Gastrocnemius medialis (tissue), 4 donors: ENCODE data around the gene SMYD2. TPM values are rescaled to one million over a fixed set of nuclear protein-coding genes. Genes with fewer than 3 reads are reported as not detected.

Source experiments
- ATAC-seq, 2 donors: fragments of 150-250 bp; one replicate each; pipeline ENCODE4 v1.9.1; 2016
- DNase-seq, 2 donors: peaks; one replicate each; pipeline ENCODE4 v3.0.0-alpha.2; 2019
- H3K27ac ChIP-seq, 4 donors: fragments of 200-600 bp; sonication (generic); 1 replicate in 1 of 4; 2 replicates in 3 of 4; pipeline ENCODE4 v1.5.1; 2016 to 2018; ENCODE audit warnings: mild to moderate bottlenecking in 2 of 4, moderate library complexity in 1 of 4
- H3K27me3 ChIP-seq, 3 donors: fragments of 200-600 bp; sonication (generic) in 2 of 3; 1 replicate in 1 of 3; 2 replicates in 2 of 3; pipeline versions ENCODE4 v1.5.1 to v1.6.0; 2016 to 2019; ENCODE audit warnings: mild to moderate bottlenecking in 1 of 3, moderate library complexity in 1 of 3
- H3K36me3 ChIP-seq, 2 donors: fragments of 200-600 bp; sonication (generic) in 1 of 2; one replicate each; pipeline ENCODE4 v1.5.1; 2017 to 2018
- H3K4me1 ChIP-seq, 2 donors: fragments of 200-600 bp; sonication (generic) in 1 of 2; one replicate each; pipeline ENCODE4 v1.5.1; 2016 to 2017; ENCODE audit warnings: mild to moderate bottlenecking in 2 of 2
- H3K4me3 ChIP-seq, 4 donors: fragments of 200-600 bp; sonication (generic) in 3 of 4; 1 replicate in 1 of 4; 2 replicates in 3 of 4; pipeline ENCODE4 v1.5.1; 2016 to 2019; ENCODE audit warnings: mild to moderate bottlenecking in 2 of 4
- H3K9me3 ChIP-seq, 3 donors: fragments of 200-600 bp; sonication (generic) in 2 of 3; 1 replicate in 1 of 3; 2 replicates in 2 of 3; pipeline ENCODE4 v1.5.1; 2016 to 2019
- POLR2A ChIP-seq, 2 donors: fragments of 450-650 bp; IDR thresholded peaks; one replicate each; pipeline ENCODE4 v1.6.1; 2017; ENCODE audit warnings: antibody characterized with exemption in 2 of 2, mild to moderate bottlenecking in 2 of 2, moderate library complexity in 2 of 2
- in situ Hi-C, 4 donors: fragments of 200-750 bp; cut with MboI; loops; one replicate each; pipeline versions ENCODE4 v1.15.0 to v1.8.0; 2017; ENCODE audit warnings: low sequenced_read_pairs in 4 of 4
- intact Hi-C: fragments of 100-400 bp; cut with DNase I; formaldehyde crosslinking; loops from one replicate; pipeline ENCODE4 v1.15.1; 2023; ENCODE audit warnings: low total_unique reads
- total RNA-seq, 4 donors: library from RNA; depleted of rRNA; stranded (reverse); fragments of >200 nt; gene quantifications; one replicate each; pipeline versions ENCODE4 v1.1.0 to v1.2.3, GENCODE V29; 2016
- TF ChIP-seq, protein P1 (sequence below), 5 experiments: fragments of 450-650 bp in 3 of 5; fragments of 200-600 bp in 2 of 5; sonication (generic) in 2 of 5; IDR thresholded peaks in 4 of 5; conservative IDR thresholded peaks in 1 of 5; 1 replicate in 4 of 5; 2 replicates in 1 of 5; pipeline ENCODE4 v1.5.1; 2016 to 2019; ENCODE audit warnings: antibody characterized with exemption in 5 of 5, mild to moderate bottlenecking in 3 of 5, moderate library complexity in 3 of 5

The SMYD2 gene
- total RNA-seq, 4 donors from 2014 or later = 57.2 to 112 (median 80.4) TPM

DNA sequence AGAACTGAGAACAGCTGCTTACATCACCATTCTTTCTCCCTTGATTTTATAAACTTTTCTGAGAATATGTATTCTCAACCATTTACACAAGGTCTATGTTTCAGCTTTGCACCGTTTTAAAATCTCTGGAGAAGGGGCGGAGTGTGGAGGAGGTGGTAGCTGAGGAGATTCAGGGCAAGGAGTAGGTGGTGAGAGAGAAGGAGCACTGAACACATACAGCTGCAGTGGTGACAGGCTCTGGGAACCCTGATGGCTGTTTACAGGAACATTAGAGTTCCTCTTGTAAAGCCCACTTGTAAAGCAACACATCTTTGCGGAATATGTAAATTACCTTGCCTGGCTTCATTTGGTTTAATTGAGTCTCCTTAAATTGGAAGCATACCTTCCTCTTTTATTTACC lies 89.7 kb downstream of the SMYD2 start:
- Histone ChIP-seq H3K27ac (peak overlapping the region in 1 of 4 donors; percentile 19), H3K9me3 (no peaks in the 10 kb centered on the region), H3K27me3 (no peaks in the 10 kb centered on the region), H3K4me3 (no peak overlapping the region), H3K4me1 (peaks cover 18 to 19% of the 10 kb centered on the region in 2 donors), H3K36me3 (peaks cover 0 to 36% of the 10 kb centered on the region in 2 donors)
- no peak for ATAC-seq
- no peak for DNase-seq
- in situ Hi-C loops = no loop called here
- intact Hi-C loops = no loop called here
- TF ChIP-seq, protein P1, sequence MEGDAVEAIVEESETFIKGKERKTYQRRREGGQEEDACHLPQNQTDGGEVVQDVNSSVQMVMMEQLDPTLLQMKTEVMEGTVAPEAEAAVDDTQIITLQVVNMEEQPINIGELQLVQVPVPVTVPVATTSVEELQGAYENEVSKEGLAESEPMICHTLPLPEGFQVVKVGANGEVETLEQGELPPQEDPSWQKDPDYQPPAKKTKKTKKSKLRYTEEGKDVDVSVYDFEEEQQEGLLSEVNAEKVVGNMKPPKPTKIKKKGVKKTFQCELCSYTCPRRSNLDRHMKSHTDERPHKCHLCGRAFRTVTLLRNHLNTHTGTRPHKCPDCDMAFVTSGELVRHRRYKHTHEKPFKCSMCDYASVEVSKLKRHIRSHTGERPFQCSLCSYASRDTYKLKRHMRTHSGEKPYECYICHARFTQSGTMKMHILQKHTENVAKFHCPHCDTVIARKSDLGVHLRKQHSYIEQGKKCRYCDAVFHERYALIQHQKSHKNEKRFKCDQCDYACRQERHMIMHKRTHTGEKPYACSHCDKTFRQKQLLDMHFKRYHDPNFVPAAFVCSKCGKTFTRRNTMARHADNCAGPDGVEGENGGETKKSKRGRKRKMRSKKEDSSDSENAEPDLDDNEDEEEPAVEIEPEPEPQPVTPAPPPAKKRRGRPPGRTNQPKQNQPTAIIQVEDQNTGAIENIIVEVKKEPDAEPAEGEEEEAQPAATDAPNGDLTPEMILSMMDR (IDR thresholded peaks at IDR 0.05 in 4 of 5, conservative IDR thresholded peaks at IDR 0.05 in 1 of 5) = no peak
- no peak for TF ChIP-seq POLR2A (IDR thresholded peaks at IDR 0.05)

DNA sequence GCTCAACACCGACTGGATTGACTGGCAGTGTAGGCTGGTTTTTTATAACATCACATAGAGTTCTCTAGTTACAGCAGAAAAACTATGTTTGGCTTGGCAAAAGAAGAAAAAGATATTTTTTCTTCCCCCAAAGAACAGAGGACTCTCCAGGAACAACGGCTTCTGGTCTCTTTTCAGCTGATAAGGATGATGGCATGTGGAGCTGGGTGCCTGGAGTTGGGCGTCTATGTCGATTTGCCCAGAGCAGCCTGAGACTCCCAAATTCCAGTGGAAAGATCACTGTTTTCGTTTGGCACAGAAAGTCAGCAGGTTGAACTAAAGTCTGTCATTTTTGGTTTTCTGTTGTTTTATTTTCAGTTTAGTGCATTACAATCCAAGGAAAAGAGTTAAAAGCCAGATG lies 91.1 kb downstream of the SMYD2 start:
- intact Hi-C loops = no loop called here
- Histone ChIP-seq H3K27ac (peak overlapping the region in 2 of 4 donors; percentile 19 to 25), H3K4me3 (no peak overlapping the region), H3K27me3 (no peaks in the 10 kb centered on the region), H3K36me3 (peaks cover 0 to 41% of the 10 kb centered on the region in 2 donors), H3K4me1 (peaks cover 17 to 19% of the 10 kb centered on the region in 2 donors), H3K9me3 (no peaks in the 10 kb centered on the region)
- in situ Hi-C loops = no loop called here
- no peak for TF ChIP-seq POLR2A (IDR thresholded peaks at IDR 0.05)
- TF ChIP-seq, protein P1 (IDR thresholded peaks at IDR 0.05 in 4 of 5, conservative IDR thresholded peaks at IDR 0.05 in 1 of 5) = no peak
- no peak for DNase-seq
- ATAC-seq = no peak

DNA sequence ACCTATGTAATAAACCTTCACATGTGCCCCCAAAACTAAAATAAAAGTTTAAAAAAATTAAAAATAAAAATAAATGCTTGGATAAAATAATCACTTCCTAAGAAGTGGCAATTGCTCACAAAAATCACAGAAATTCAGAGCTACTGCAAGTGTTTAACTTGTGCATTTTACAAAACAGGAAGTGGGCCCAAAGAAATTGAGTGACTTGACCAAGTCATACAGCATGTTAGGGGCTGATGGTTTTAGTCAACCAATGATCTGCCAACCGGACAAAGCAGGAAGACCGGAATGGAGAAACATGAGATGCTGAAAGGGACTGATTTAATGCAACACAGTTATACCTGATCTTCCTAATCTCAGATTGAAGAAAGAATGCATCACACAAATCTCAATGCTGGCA lies 96.5 kb downstream of the SMYD2 start:
- peaks cover 14 to 17% of the 10 kb centered on the region in 2 donors for H3K4me1 ChIP-seq
- DNase-seq (no peak), ATAC-seq (no peak)
- no peak overlapping the region for H3K4me3 ChIP-seq
- in situ Hi-C loops = no loop called here
- no peak overlapping the region for H3K27ac ChIP-seq
- no peak for TF ChIP-seq POLR2A (IDR thresholded peaks at IDR 0.05)
- TF ChIP-seq, protein P1 (IDR thresholded peaks at IDR 0.05 in 4 of 5, conservative IDR thresholded peaks at IDR 0.05 in 1 of 5) = no peak
- peaks cover 0 to 33% of the 10 kb centered on the region in 2 donors for H3K36me3 ChIP-seq
- intact Hi-C loops = no loop called here
- H3K9me3 ChIP-seq = no peaks in the 10 kb centered on the region
- no peaks in the 10 kb centered on the region for H3K27me3 ChIP-seq

DNA sequence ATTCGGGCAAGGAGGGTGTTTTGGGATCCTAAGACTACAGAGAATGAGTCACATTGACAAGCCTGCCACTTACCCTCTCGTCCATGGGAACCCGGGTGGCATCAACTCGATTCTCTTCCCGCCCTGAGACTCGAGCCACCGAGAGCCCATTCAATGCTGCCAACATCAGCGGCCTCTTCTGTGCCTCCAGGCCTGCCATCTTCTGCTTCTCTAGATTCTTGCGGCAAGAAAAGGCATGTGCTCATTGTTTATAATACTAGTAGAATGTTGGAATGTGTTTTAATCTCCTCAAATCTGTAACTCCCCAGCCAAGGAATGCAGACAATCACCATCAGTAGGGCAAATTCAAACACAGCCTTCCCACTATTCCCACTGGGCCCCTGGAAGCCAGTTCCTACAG lies 96.9 kb downstream of the SMYD2 start:
- Histone ChIP-seq H3K4me3 (no peak overlapping the region), H3K4me1 (peaks cover 10 to 14% of the 10 kb centered on the region in 2 donors), H3K27me3 (no peaks in the 10 kb centered on the region), H3K27ac (no peak overlapping the region), H3K9me3 (no peaks in the 10 kb centered on the region), H3K36me3 (peaks cover under 1 to 33% of the 10 kb centered on the region in 2 donors)
- intact Hi-C loops = no loop called here
- in situ Hi-C loops = no loop called here
- ATAC-seq (no peak), DNase-seq (no peak)
- no peak for TF ChIP-seq POLR2A (IDR thresholded peaks at IDR 0.05)
- TF ChIP-seq, protein P1 (IDR thresholded peaks at IDR 0.05 in 4 of 5, conservative IDR thresholded peaks at IDR 0.05 in 1 of 5) = no peak

DNA sequence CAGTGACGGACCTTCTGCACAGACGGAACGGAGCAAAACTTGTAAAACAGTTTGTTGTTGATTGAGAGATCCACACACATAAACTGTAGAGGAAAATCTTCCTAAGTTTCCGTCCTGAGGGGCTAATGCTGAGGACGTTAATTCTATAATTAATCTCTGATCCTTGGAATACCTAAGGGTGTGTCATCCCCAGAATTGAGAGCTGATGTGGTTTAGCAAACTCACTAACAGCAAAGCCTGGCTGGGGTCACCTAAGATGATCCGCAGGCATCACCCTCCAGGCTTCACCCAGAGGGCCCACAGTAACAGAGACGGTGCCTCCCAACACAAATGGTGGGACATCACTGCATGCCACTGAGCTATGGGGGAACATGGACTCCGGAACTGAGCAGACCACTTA lies 97.5 kb downstream of the SMYD2 start:
- in situ Hi-C loops = no loop called here
- TF ChIP-seq, protein P1 (IDR thresholded peaks at IDR 0.05 in 4 of 5, conservative IDR thresholded peaks at IDR 0.05 in 1 of 5) = no peak
- TF ChIP-seq POLR2A (IDR thresholded peaks at IDR 0.05) = no peak
- Histone ChIP-seq H3K9me3 (no peaks in the 10 kb centered on the region), H3K27ac (no peak overlapping the region), H3K4me1 (peaks cover 9 to 14% of the 10 kb centered on the region in 2 donors), H3K4me3 (no peak overlapping the region), H3K27me3 (no peaks in the 10 kb centered on the region), H3K36me3 (peaks cover 4 to 39% of the 10 kb centered on the region in 2 donors)
- intact Hi-C loops = no loop called here
- DNase-seq (no peak), ATAC-seq (no peak)
